ENCODE measurements around the gene S100A13. TPM values are rescaled to one million over a fixed set of nuclear protein-coding genes. Genes with fewer than 3 reads are reported as not detected.

Gene S100A13
- total RNA-seq, 4 donors from 2014 or later, result 33.8 to 67.8 (median 45.5) TPM

GRCh38 chr1:153633161-153633753 lies 6.0 kb upstream of the S100A13 start:
- Histone ChIP-seq H3K27me3 (no peaks in the 10 kb centered on the region), H3K4me3 (peak overlapping the region in 3 of 4 donors; percentile 53 to 66 (median 64)), H3K9me3 (no peaks in the 10 kb centered on the region), H3K4me1 (peaks cover 20 to 67% (median 46%) of the 10 kb centered on the region in 4 donors), H3K27ac (peak overlapping the region; percentile 95 to 98 (median 96)), H3K36me3 (peaks cover 0 to 22% (median 10%) of the 10 kb centered on the region in 4 donors)
- TF ChIP-seq EP300 (IDR thresholded peaks at IDR 0.05; ENCODE audit: low read depth) (no peak), POLR2AphosphoS5 (IDR thresholded peaks at IDR 0.05) (no peak), POLR2A (IDR thresholded peaks at IDR 0.05) (no peak), CTCF (IDR thresholded peaks at IDR 0.05) (no peak)
- DNase-seq, result peak; percentile 61
- in situ Hi-C loops (cut with MboI; ENCODE audit: low pct_ligation_motif_present in 1 of 4, low pct_unique_long_range_greater_than_20kb in 1 of 4, low sequenced_read_pairs in 3 of 4), result no loop called here
- 27 to 36% methylated on average over 9 to 18 of the region's 18 CpGs for WGBS, 2 donors (ENCODE audit: low coverage in 1 of 2)
- intact Hi-C loops (cut with DNase I; ENCODE audit: low total_unique reads), result no loop called here

- intact Hi-C loops (cut with DNase I; ENCODE audit: low total_unique reads), result no loop called here
- Histone ChIP-seq H3K27me3 (no peaks in the 10 kb centered on the region), H3K4me1 (peaks cover 20 to 55% (median 46%) of the 10 kb centered on the region in 4 donors), H3K9me3 (no peaks in the 10 kb centered on the region), H3K27ac (peak overlapping the region in 3 of 4 donors; percentile 23 to 42 (median 23)), H3K36me3 (peaks cover 0 to 4% (median under 1%) of the 10 kb centered on the region in 4 donors), H3K4me3 (no peak overlapping the region)
- WGBS, 2 donors (ENCODE audit: low coverage in 1 of 2), result 67 to 70% methylated on average over 4 to 10 of the region's 10 CpGs
- DNase-seq, result no peak
- TF ChIP-seq EP300 (IDR thresholded peaks at IDR 0.05; ENCODE audit: low read depth) (no peak), POLR2A (IDR thresholded peaks at IDR 0.05) (no peak), POLR2AphosphoS5 (IDR thresholded peaks at IDR 0.05) (no peak), CTCF (IDR thresholded peaks at IDR 0.05) (no peak)
- in situ Hi-C loops (cut with MboI; ENCODE audit: low pct_ligation_motif_present in 1 of 4, low pct_unique_long_range_greater_than_20kb in 1 of 4, low sequenced_read_pairs in 3 of 4), result no loop called here
Observed at GRCh38 chr1:153631047-153632022, 4.0 kb upstream of the S100A13 start.

- 82 to 90% methylated on average over 2 to 7 of the region's 7 CpGs for WGBS, 2 donors (ENCODE audit: low coverage in 1 of 2)
- DNase-seq, result no peak
- H3K27ac ChIP-seq, result peak overlapping the region in 1 of 4 donors; percentile 23
Observed at GRCh38 chr1:153630384-153630783, 3.1 kb upstream of the S100A13 start.

More at GRCh38 chr1:153630384-153630783, 3.1 kb upstream of the S100A13 start:
- Histone ChIP-seq H3K4me1 (peaks cover 13 to 55% (median 41%) of the 10 kb centered on the region in 4 donors), H3K9me3 (no peaks in the 10 kb centered on the region), H3K4me3 (no peak overlapping the region), H3K27me3 (no peaks in the 10 kb centered on the region), H3K36me3 (no peaks in the 10 kb centered on the region)
- in situ Hi-C loops (cut with MboI; ENCODE audit: low pct_ligation_motif_present in 1 of 4, low pct_unique_long_range_greater_than_20kb in 1 of 4, low sequenced_read_pairs in 3 of 4), result no loop called here
- intact Hi-C loops (cut with DNase I; ENCODE audit: low total_unique reads), result no loop called here
- TF ChIP-seq POLR2AphosphoS5 (IDR thresholded peaks at IDR 0.05) (no peak), POLR2A (IDR thresholded peaks at IDR 0.05) (no peak), CTCF (IDR thresholded peaks at IDR 0.05) (no peak), EP300 (IDR thresholded peaks at IDR 0.05; ENCODE audit: low read depth) (no peak)
